HG02840 (cell line): Measurements from ENCODE around the gene CRP.
"Not testable (repeated sequence)": the region's sequence is repeated elsewhere in the genome, so short reads cannot be mapped to it uniquely, and the experiment has no call there.

ENCODE experiments used
- ATAC-seq: cut with Tn5 transposase; IDR thresholded peaks from one replicate; pipeline ENCODE4 v1.9.1; 2021; ENCODE audit warnings: mild to moderate bottlenecking, moderate library complexity, moderate number of reproducible peaks; ENCODE audit not compliant: unreplicated experiment, low FRiP score

The CRP gene

GRCh38 chr1:159704481-159704880 is 9.9 kb downstream of the CRP start:
- no peak for ATAC-seq

DNA sequence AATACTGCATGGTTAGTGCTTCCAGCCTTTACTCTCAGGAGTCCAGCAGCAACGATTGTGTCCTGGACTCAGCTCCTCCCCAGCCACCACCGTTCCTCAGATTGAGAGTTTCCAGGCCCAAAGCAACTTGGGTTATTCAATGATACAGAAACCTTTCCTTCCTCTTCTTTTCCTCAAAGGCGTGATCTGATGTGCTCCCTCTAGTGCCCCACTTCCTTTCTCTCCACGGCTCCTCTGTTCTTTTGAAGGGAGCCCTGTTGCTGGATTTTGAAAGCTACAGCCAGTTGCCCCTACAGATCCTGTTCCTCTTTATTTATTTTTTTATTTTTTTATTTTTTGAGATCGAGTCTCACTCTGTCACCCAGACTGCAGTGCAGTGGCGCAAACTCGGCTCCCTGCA is 14.1 kb downstream of the CRP start:
- ATAC-seq, result no peak

- no peak for ATAC-seq
These were observed 14.7 kb downstream of the CRP start for GRCh38 chr1:159699653-159700052.

GRCh38 chr1:159699246-159699645 is 15.1 kb downstream of the CRP start:
- no peak for ATAC-seq

DNA sequence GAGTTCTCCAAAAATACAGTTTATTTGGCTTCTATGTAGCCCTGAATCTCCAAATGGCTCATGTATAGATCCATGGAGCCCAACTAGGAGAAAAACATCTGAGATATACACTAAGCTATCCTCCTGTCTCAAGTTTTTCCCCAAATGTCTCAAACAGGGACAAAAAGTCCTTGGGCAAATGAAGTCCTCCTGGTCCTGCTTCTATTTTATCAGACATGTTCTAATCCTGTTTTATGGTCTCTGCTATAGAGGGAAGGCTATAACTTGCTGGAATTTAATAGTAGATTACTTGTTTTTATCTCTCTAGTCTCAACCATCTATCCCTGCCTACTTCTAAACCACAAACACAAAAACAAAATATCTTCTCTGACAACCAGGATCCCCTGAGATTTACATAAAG is 26.9 kb downstream of the CRP start:
- ATAC-seq, result no peak

DNA sequence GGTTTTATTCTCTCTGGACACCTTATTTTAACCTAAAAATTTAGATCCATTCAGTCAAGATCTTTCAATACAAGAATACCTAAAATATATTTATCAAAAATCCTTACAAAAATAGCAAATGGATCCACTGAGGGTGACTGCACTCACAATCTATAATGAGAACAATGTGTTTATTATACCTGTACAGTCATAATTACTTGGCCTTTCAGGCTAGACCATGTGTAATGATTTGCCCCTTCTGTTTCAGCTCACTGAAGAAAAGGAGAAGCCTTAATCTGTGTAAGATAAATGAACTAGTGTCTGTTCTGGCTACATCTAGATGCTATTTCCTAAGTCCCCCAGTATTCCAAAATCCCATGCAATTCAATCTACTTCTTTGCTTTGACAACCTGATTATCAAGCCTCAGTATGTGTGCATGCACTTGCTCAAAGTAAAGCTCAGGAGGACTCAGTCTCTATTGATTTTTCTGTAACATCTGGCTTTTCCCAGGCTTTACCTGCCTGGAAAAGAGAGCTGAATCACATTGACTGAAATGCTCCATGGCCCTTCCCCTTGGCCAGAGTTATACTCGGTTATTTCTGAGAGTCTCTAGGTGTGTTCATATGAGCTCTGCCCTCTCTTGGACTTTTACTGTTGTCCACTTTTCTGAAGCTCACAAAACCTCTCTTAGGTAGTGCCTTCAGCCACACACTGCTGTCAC is 27.6 kb downstream of the CRP start:
- no peak for ATAC-seq

DNA sequence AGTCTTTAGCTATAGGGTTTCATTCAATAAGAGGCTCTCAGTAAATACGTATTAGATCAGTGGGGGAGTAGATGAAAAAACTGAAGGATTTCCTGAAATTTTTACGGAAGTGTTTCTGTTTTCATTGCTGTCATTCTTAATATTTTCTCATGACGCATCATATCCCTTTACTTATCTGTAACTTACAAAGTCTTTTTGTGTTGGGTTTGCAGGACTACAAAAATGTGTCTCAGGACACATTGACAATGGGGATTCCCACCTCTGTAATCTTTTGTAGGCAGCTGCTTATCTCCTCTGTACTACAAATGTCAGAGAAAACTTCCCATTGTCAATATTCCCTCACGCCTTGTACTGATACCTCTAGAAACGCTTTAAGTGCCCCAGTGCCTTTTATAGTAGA is 35.5 kb downstream of the CRP start:
- ATAC-seq, result no peak

GRCh38 chr1:159675046-159675445 is 39.3 kb downstream of the CRP start:
- no peak for ATAC-seq

GRCh38 chr1:159672390-159672789 is 42.0 kb downstream of the CRP start:
- not testable (repeated sequence) for ATAC-seq

- ATAC-seq, result no peak
These were observed 45.1 kb downstream of the CRP start for GRCh38 chr1:159669338-159669737.

DNA sequence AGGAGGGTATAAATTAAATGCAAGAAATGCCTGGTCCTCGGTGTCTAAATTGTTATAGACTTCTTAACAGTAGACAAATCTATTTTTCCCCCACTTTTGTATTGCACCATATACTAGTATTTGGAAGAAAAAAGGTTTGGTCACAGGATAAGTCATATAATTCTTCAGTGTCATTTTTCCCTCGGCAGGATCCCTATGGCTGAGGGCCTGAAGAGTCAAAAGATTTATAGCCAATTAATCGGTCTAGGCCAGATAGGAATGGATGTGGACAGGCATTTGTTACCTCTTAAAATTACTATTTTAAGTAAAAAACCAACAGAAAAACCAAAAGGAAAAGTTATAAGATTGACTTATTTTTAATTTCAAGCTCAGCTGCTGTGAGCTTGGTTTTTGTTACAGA is 45.6 kb downstream of the CRP start:
- ATAC-seq, result no peak

DNA sequence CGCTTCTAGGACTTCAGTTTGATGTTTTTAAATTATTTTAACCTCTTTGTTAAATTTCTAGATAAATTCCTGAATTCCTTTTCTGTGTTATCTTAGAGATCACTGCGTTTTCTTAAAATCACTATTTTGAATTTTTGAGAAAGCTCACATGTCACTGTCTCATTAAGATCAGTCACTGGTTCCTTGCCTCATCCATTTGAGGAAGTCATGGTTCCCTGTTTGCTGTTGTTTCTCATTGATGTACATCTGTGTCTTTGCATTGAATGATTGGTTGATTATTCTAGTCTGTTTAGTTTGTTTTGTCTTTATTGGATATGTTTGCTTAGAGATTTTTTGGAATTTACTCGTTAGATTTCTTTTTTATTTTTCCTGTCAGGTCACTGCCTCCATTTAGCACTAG is 50.1 kb downstream of the CRP start:
- no peak for ATAC-seq

DNA sequence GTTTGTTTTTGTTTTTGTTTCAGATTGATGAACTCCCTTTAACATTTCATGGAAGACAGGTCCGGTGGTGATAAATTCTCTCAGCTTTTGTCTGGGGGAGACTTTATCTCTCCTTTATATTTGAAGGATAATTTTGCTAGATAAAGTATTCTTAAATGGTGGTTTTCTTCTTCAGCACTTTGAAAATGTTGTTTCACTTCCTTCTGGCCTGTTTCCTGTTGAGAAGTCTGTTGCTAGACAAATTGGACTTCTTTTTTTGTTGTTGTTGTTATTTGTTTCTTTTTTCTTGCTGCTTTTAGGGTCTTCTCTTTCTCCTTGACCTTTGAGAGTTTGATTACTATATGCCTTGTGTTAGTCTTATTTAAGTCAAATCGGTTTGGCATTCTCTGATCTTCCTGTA is 50.8 kb downstream of the CRP start:
- ATAC-seq, result no peak
